Panc1 (cell line): ENCODE measurements around the gene TMPRSS6.

Experiments used
- CTCF ChIP-seq: fragments of 450-650 bp; IDR thresholded peaks from 2 replicates; pipeline ENCODE4 v1.5.1; 2017; ENCODE audit warnings: mild to moderate bottlenecking
- POLR2AphosphoS5 ChIP-seq: IDR thresholded peaks from 2 replicates; pipeline ENCODE4 v1.6.1; 2012; ENCODE audit warnings: mild to moderate bottlenecking, low read depth, low read length, moderate library complexity
- REST ChIP-seq, 2 experiments: IDR thresholded peaks; 2 replicates each; pipeline ENCODE4 v1.6.1; 2011 to 2012; ENCODE audit warnings: low read depth in 2 of 2, control low read depth in 1 of 2, low read length in 1 of 2, mild to moderate bottlenecking in 1 of 2, moderate library complexity in 1 of 2; ENCODE audit not compliant: insufficient read depth in 1 of 2
- SIN3A ChIP-seq: IDR thresholded peaks from 2 replicates; pipeline ENCODE4 v1.6.1; 2012; ENCODE audit warnings: low read depth, mild to moderate bottlenecking, low read length, moderate library complexity, borderline replicate concordance; ENCODE audit not compliant: insufficient read depth
- TCF7L2 ChIP-seq: IDR thresholded peaks from 2 replicates; pipeline ENCODE4 v1.6.1; 2011; ENCODE audit warnings: mild to moderate bottlenecking, low read depth, low read length, inconsistent platforms

- TF ChIP-seq CTCF: no peak
- no peak for TF ChIP-seq POLR2AphosphoS5
- TF ChIP-seq REST (IDR thresholded peaks at IDR 0.05; ENCODE audit: insufficient read depth in 1 of 2, low read depth in 2 of 2, low read length in 1 of 2): no peak
- TF ChIP-seq SIN3A: no peak
- TF ChIP-seq TCF7L2: no peak
These were observed 76.7 kb downstream of the TMPRSS6 start for GRCh38 chr22:37032535-37033460.
